ENCODE results near the gene MAPK14.
"Not testable (repeated sequence)": the region's sequence is repeated elsewhere in the genome, so short reads cannot be mapped to it uniquely, and the experiment has no call there.

The MAPK14 gene

GRCh38 chr6:36121787-36122494 lies 94.3 kb downstream of the MAPK14 start:
- DNase-seq (ENCODE audit: low read depth in 2 of 3, low spot score in 1 of 3): no peak

- no peak for DNase-seq (ENCODE audit: low read depth in 2 of 3, low spot score in 1 of 3)
Measured at GRCh38 chr6:36122495-36123269, 95.1 kb downstream of the MAPK14 start.

- peak; percentile 83 to 90 (median 90) for DNase-seq (ENCODE audit: low read depth in 2 of 3, low spot score in 1 of 3)
Measured at GRCh38 chr6:36123270-36124139, 95.9 kb downstream of the MAPK14 start.

GRCh38 chr6:36124346-36124745 lies 96.7 kb downstream of the MAPK14 start:
- DNase-seq (ENCODE audit: low read depth in 2 of 3, low spot score in 1 of 3): not testable (repeated sequence)

- no peak for DNase-seq (ENCODE audit: low read depth in 2 of 3, low spot score in 1 of 3)
Measured at GRCh38 chr6:36124881-36125280, 97.3 kb downstream of the MAPK14 start.

- DNase-seq (ENCODE audit: low read depth in 2 of 3, low spot score in 1 of 3): no peak
Measured at GRCh38 chr6:36125575-36125974, 98.0 kb downstream of the MAPK14 start.

GRCh38 chr6:36126121-36126520 lies 98.5 kb downstream of the MAPK14 start:
- DNase-seq (ENCODE audit: low read depth in 2 of 3, low spot score in 1 of 3): no peak

- DNase-seq (ENCODE audit: low read depth in 2 of 3, low spot score in 1 of 3): peak in 1 of 3 donors; percentile 12
Measured at GRCh38 chr6:36126553-36127458, 99.2 kb downstream of the MAPK14 start.

GRCh38 chr6:36127462-36128016 lies 99.9 kb downstream of the MAPK14 start:
- DNase-seq (ENCODE audit: low read depth in 2 of 3, low spot score in 1 of 3): no peak

GRCh38 chr6:36128073-36128472 lies 100.5 kb downstream of the MAPK14 start:
- no peak for DNase-seq (ENCODE audit: low read depth in 2 of 3, low spot score in 1 of 3)

- DNase-seq (ENCODE audit: low read depth in 2 of 3, low spot score in 1 of 3): no peak
Measured at GRCh38 chr6:36128793-36129192, 101.2 kb downstream of the MAPK14 start.

- DNase-seq (ENCODE audit: low read depth in 2 of 3, low spot score in 1 of 3): not testable (repeated sequence)
Measured at GRCh38 chr6:36129334-36129733, 101.7 kb downstream of the MAPK14 start.

- peak in 1 of 3 donors; percentile 23 for DNase-seq (ENCODE audit: low read depth in 2 of 3, low spot score in 1 of 3)
Measured at GRCh38 chr6:36129941-36130666, 102.5 kb downstream of the MAPK14 start, which contains the start of gene MAPK13. Gene MAPK13, plus strand, starts transcription at chr6:36130513. Its CDS starts 70 bp downstream, at chr6:36130583.

- peak in 2 of 3 donors; percentile 59 to 73 for DNase-seq (ENCODE audit: low read depth in 2 of 3, low spot score in 1 of 3)
Measured at GRCh38 chr6:36130667-36131510, 103.3 kb downstream of the MAPK14 start.

- peak in 2 of 3 donors; percentile 41 to 57 for DNase-seq (ENCODE audit: low read depth in 2 of 3, low spot score in 1 of 3)
Measured at GRCh38 chr6:36131511-36132245, 104.1 kb downstream of the MAPK14 start.

GRCh38 chr6:36132246-36132895 lies 104.8 kb downstream of the MAPK14 start:
- DNase-seq (ENCODE audit: low read depth in 2 of 3, low spot score in 1 of 3): no peak

- no peak for DNase-seq (ENCODE audit: low read depth in 2 of 3, low spot score in 1 of 3)
Measured at GRCh38 chr6:36133148-36133547, 105.5 kb downstream of the MAPK14 start.
